Measurements from ENCODE around the gene TEX13A.
"Not testable (repeated sequence)": the region's sequence is repeated elsewhere in the genome, so short reads cannot be mapped to it uniquely, and the experiment has no call there.

Gene TEX13A

DNA sequence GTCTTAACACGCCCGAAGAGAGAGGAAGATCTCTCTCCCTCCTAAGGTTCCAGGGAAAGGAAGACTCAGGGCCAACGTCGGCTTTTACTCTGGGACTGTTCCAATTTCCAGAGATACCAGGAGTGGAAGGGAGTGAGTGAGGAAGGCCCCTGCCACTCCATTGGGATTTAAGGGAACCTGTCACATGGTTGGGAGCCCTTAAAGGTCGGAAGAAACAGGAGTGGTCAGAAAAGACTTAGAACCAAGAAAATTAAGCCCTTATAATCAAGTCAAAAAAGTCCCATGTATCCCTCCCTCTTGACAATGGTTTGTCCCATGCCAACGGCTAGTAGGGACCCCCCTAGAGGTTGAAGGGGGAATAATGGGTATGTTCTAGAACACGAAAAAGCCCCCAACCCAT lies at the start of gene TEX13A:
Gene TEX13A, minus strand, starts transcription at position 59 of the 400 bp plus-strand sequence. CDS start 297 bp downstream, outside the sequence.
- no peak for DNase-seq

- no peak for DNase-seq
Observed at GRCh38 chrX:105269386-105269785, 48.9 kb upstream of the TEX13A start.

GRCh38 chrX:105267167-105267566 lies 46.7 kb upstream of the TEX13A start:
- no peak for DNase-seq

DNA sequence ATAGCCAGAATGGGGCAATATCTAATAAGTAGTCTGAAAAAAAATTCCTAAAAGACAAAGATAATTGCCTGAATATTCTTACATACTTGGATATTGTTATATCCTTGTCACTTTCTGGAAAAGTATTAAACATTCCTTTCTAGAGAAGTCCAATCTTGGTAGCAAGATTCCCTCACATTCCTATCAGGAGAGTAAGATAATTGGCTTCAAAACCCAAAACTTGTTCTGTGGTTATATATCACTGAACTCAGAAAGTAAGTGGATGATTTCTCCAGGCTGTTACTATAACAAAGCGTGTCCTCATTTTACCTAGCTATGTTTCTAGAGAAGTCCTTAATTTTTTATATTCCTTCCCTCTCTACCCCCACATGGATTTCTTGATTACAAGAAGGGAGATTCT lies 46.0 kb upstream of the TEX13A start:
- DNase-seq = no peak

- no peak for DNase-seq
Observed at GRCh38 chrX:105265093-105265492, 44.6 kb upstream of the TEX13A start.

GRCh38 chrX:105263801-105264200 lies 43.3 kb upstream of the TEX13A start:
- DNase-seq = no peak

DNA sequence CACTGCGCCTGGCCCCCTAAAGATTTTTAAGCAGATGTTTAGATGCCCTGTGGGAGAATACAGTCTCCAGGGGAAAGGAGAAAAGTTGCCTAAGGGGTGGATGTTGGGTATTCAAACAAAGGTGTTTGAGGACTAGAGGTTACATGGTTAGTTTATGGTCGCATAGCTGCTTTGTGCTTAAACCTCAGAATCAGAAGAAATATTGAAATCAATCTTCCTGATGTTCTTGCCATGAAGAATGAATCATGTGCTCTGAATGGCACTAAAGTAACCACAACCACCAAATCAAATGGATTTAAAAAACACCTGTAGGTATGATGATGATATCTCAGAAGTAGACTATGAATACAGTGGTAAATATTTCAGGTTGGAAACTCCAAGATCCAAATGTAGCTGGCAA lies 42.7 kb upstream of the TEX13A start:
- no peak for DNase-seq

GRCh38 chrX:105260291-105261043 lies 40.0 kb upstream of the TEX13A start:
- no peak for DNase-seq

- no peak for DNase-seq
Observed at GRCh38 chrX:105241056-105241455, 20.6 kb upstream of the TEX13A start.

DNA sequence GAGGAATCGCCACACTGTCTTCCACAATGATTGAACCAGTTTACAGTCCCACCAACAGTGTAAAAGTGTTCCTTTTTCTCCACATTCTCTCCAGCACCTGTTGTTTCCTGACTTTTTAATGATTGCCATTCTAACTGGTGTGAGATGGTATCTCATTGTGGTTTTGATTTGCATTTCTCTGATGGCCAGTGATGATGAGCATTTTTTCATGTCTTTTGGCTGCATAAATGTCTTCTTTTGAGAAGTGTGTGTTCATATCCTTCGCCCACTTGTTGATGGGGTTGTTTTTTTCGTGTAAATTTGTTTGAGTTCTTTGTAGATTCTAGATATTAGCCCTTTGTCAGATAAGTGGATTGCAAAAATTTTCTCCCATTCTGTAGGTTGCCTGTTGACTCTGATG lies 16.9 kb upstream of the TEX13A start:
- not testable (repeated sequence) for DNase-seq

GRCh38 chrX:105229146-105229545 lies 8.7 kb upstream of the TEX13A start:
- no peak for DNase-seq

- no peak for DNase-seq
Observed at GRCh38 chrX:105228602-105229001, 8.1 kb upstream of the TEX13A start.

DNA sequence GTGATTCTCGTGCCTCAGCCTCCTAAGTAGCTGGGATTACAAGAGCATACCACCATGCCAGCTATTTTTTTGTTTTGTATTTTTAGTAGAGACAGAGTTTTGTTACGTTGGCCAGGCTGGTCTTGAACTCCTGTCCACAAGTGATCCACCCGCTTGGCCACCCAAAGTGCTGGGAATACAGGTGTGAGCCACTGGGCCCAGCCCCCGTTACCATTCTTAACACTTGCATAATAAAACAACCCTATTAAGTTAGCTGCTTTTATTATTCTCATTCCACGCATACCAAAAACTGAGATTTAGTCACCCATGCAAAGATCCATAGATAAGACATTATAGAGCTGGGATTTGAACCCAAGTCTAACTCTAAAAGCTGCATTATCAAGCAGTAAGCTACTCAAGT lies 6.0 kb upstream of the TEX13A start:
- no peak for DNase-seq

DNA sequence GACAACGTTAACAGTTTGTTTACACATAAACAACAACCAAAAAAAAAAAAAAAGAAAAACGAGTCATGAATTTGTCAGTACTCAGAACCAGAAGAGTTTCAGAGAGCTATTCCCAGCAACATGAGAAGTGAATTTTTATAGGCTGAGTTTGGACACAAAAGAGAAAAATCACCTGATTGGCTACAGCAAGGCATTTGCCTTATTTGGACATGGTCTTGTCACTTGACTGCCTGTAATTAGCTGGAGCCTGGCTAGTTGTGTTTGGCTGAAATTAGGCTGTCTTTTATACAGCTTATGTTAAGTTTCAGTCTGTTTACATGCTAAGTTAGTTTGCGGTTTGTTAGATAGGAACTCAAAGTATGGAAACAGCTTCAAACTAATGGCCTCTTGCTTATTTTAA lies 880 bp upstream of the TEX13A start:
- DNase-seq = no peak

- no peak for DNase-seq
Observed at GRCh38 chrX:105219454-105220401, 766 bp downstream of the TEX13A start.

- DNase-seq = no peak
Observed at GRCh38 chrX:105211066-105211575, 9.4 kb downstream of the TEX13A start.

GRCh38 chrX:105210258-105210657 lies 10.2 kb downstream of the TEX13A start:
- DNase-seq = no peak

GRCh38 chrX:105209406-105209805 lies 11.1 kb downstream of the TEX13A start:
- DNase-seq = no peak

GRCh38 chrX:105191878-105192277 lies 28.6 kb downstream of the TEX13A start:
- no peak for DNase-seq

DNA sequence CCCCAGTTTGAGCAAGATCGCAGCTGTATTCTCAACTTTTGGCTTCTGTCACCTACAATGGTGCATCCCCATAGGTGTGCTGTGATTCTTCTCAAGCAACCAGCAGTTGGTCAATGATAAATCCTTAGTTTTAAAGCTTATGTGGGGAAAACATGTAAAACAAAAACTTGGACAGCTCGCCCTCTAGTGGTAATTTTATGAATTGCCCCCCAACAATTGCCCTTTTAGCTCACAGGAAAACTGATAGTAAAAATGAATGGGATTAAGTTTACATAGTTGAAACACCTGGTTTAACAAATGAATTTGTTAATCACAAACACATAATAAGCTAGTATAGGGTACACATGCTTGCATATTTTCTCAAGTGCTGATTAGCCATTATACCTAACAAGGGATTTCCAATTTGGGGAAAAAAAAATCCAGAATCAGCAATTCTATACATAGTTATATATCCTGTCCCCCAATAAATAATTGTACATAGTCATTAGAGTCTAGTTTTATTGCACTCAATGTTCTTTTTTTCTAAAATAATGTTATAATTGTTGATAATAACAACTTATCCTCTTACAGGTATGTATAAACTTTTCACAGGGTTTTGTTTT lies 30.1 kb downstream of the TEX13A start:
- peak; percentile 2 for DNase-seq

DNA sequence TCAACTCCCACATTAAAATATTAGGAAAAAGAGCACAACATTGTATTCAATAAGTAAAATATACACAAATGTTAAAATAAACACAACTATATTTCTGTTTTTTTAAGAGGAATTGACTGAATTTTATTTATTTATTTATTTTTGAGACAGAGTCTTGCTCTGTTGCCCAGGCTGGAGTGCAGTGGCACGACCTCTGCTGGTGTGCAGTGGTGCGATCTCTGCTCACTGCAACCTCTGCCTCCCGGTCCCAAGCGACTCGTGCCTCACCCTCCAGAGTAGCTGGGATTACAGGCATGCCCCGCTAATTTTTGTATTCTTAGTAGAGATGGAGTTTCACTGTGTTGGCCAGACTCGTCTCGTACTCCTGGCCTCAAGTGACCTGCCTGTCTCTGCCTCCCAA lies 31.4 kb downstream of the TEX13A start:
- DNase-seq = no peak

- no peak for DNase-seq
Observed at GRCh38 chrX:105179644-105180043, 40.9 kb downstream of the TEX13A start.

DNA sequence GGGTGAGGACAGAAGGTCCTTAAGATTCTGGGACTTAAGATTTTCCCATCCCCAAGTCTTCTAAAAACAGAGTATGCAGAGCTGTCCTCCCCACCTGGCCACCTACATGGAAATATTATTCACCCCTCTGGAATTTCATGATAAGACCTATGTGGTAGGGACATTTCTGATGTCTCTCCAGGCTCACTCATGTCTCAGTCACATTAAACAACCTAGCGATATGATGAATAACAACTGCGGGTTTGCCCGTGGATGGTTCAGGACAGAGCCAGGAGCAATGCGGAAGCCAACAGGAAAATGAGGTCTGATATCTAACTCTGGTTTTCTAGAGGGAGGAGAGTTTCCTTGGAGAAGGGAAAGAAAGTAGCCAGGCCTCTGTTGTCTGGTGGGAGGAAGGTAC lies 47.4 kb downstream of the TEX13A start:
- DNase-seq = no peak
